GM13976 (cell line): ENCODE results near the gene MRRF.
"Not testable (repeated sequence)": the region's sequence is repeated elsewhere in the genome, so short reads cannot be mapped to it uniquely, and the experiment has no call there.

Experiments used
- DNase-seq: peaks from one replicate; pipeline ENCODE4 v3.0.0; 2012; ENCODE audit warnings: low spot score
- in situ Hi-C: fragments of 300-500 bp; cut with MboI; formaldehyde crosslinking; loops from one replicate; pipeline ENCODE4 v1.12.0; 2022; ENCODE audit warnings: low sequenced_read_pairs, mixed read lengths, inconsistent platforms; ENCODE audit not compliant: unreplicated experiment
- TF ChIP-seq, protein P1 (sequence below): IDR thresholded peaks from 2 replicates; pipeline ENCODE4 v1.5.1; 2012; ENCODE audit warnings: borderline replicate concordance, mild to moderate bottlenecking; ENCODE audit not compliant: insufficient read depth; ENCODE audit errors: extremely low read depth, missing control alignments, control extremely low read depth

Gene MRRF

DNA sequence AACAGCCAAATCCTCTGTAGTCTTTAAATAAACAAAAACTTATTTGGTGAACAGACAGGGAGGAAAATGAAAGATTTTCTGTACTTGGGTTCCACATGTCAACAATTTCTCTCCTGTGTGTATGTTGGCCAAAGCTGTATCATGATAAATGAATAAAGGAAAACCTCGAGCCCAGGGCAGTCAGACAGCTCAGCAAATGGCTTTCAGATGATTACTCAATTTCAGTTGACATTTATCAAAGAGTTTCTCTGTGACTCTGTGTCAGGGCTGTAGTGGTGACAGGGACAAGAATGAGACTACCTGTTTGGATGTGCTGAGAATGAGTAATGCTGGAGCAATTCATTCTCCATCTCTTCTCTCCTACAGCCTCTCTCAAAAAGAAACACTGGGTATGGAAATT, 60.4 kb downstream of the MRRF start:
- TF ChIP-seq, protein P1, sequence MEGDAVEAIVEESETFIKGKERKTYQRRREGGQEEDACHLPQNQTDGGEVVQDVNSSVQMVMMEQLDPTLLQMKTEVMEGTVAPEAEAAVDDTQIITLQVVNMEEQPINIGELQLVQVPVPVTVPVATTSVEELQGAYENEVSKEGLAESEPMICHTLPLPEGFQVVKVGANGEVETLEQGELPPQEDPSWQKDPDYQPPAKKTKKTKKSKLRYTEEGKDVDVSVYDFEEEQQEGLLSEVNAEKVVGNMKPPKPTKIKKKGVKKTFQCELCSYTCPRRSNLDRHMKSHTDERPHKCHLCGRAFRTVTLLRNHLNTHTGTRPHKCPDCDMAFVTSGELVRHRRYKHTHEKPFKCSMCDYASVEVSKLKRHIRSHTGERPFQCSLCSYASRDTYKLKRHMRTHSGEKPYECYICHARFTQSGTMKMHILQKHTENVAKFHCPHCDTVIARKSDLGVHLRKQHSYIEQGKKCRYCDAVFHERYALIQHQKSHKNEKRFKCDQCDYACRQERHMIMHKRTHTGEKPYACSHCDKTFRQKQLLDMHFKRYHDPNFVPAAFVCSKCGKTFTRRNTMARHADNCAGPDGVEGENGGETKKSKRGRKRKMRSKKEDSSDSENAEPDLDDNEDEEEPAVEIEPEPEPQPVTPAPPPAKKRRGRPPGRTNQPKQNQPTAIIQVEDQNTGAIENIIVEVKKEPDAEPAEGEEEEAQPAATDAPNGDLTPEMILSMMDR, result no peak
- in situ Hi-C loops, result no loop called here
- no peak for DNase-seq

DNA sequence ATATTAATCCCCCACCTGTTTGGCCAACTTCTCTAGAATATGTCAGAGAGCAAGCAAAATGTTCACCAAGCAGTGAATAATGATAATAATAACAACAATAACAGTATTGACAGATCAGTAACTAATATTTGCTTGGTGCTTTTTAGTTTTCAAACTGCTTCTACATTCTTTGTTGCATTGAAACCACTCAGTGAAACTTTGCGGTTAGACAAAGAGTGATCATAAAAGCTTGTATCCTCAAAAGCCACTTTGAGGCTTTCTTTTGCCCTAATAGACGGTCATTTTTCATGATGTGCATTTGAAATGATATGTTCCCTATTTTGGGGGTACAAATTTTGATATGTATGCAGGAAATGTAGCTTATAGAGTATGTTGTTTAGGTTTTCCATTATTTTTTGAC, 62.5 kb downstream of the MRRF start:
- DNase-seq, result no peak
- in situ Hi-C loops, result no loop called here
- TF ChIP-seq, protein P1, result no peak

DNA sequence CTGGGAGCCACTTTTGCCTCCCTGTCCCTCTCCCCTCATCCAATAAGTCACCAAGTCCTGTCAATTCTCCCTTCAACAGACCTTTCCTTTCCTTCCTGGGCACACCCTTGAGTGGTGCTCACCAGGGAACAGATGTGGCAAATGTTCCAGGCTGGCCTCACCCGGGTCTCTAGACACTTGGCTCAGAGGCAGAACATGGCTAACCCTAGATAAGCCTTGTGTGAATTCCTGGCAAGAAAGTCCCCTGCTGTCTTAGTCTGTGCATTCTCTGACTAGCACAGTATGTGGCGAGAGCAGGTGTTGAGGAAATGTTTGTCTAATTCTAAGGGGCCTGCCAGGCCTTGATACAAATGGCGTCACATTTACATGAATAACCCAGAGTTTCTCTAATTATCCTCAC, 64.9 kb downstream of the MRRF start:
- TF ChIP-seq, protein P1, result no peak
- no peak for DNase-seq
- in situ Hi-C loops, result no loop called here

DNA sequence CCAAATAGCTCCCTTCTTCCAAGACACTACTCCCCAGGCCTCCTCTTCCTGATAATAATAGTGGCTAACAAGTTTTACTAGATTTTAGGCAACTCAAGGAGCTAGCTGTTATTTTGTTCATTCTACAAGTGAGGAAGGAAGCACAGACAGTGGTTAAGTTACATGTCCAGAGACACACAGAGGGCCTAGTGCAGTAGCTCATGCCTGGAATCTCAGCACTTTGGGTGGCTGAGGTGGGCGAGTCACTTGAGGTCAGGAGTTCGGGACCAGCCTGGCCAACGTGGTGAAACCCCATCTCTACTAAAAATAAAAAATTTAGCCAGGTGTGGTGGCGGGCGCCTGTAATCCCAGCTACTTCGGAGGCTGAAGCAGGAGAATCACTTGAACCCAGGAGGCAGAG, 65.8 kb downstream of the MRRF start:
- DNase-seq, in situ Hi-C loops: not testable (repeated sequence)

DNA sequence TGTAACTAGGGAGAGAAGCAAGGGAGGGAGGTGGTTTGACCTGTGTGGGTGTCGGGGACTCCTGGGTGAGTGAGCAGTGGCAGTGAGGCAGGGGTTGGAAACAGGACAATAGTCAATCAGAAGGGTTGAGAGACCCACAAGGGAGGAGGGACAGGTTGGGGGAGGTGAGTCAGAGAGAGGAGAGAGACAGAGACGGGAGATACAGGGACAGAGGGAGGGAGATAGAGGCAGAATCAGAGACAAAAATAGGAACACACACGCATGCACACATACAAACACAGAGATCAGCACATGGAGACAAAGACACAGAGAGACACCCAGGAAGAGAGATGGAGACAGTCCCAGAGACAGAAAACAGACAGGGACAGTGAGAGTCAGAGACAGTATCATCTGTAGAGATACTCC, 66.8 kb downstream of the MRRF start:
- in situ Hi-C loops, result no loop called here
- TF ChIP-seq, protein P1, result no peak
- DNase-seq, result no peak

DNA sequence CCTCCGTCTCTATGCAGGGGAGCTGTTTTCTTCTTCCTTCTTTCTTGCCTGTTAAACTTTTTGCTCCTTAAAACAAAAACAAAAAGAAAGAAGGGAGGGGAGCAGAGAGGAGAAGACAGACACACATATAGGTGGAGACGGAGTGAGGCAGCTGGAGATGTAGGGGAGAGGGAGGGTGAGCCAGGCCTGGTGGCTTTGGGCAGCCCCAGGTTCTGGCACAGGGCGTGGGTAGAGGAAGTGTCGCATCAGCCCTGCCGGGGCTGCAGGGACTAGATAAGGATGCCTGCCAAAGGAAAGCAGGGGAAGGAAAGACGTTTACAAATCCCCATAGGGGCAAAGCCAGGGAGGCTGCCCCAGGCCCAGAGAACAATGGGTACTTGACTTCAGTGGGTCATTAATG, 67.4 kb downstream of the MRRF start:
- no peak for DNase-seq
- in situ Hi-C loops, result no loop called here
- TF ChIP-seq, protein P1, result no peak

DNA sequence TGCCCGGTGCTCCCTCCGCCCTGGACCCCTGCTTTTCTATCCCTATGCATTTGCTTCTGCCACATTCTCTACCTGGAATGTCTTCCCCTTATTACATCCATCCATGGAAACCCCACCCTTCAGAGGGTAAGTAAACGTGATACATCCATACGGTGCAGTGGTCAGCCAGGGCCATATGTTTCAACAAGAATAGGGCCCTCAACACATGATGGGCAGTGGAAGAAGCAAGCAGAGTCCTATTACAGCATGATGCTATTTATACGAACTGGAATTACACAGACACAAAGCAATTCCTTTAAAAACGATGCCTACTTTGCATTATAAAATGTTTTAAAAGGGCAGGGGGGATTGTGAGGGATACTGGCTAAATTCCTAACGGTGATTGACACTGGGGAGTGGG, 68.0 kb downstream of the MRRF start:
- in situ Hi-C loops, result no loop called here
- no peak for DNase-seq
- TF ChIP-seq, protein P1, result no peak
